Activated naive CD4-positive, alpha-beta T cell treated with anti-CD3 and anti-CD28 coated beads, Interleukin-2, amount 50 U/mL, for 16 hours (primary cell): ENCODE data around the gene DCDC1.

Experiments used
- DNase-seq: peaks from one replicate; pipeline ENCODE4 v3.0.0-alpha.2; 2020

The DCDC1 gene

DNA sequence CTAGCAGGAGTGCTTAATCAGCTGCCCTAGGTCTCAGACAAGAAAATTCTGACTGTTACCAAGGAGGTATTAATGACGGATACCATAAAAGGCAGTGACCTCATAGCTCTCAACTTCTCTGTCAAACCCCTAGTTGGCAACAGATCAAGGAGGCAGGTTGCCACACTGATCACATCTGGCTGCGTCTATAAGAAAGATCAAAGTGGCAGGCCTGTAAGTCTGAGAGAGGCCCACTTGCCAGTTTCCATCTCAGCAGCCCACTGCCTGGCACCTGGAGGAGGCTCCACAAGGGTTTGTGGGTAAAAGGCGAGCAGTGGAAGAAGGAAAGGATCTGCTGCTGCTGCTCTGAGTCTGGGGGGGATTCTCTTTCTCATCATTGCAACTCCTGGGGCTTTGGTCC is 543.8 kb downstream of the DCDC1 start:
- DNase-seq, result no peak

DNA sequence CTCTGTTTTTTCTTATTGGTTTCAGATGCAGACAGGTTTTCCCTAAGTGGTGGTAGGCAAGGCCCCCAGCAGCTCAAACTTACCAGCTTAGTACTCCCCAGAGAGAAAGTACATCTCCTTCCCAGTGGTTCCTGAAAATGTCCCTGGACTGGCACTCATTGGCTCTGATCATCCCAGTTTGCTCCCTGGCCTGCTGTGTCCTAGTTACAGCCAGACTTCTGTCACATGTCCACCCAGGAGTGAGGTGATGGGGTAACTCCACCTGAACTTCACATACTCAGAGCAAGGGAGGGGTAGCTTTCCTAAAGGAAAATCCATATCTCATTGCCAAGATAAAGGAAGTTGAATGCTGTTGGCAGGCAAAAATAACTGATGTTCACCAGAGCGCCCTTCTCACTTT is 546.4 kb downstream of the DCDC1 start:
- DNase-seq, result no peak

DNA sequence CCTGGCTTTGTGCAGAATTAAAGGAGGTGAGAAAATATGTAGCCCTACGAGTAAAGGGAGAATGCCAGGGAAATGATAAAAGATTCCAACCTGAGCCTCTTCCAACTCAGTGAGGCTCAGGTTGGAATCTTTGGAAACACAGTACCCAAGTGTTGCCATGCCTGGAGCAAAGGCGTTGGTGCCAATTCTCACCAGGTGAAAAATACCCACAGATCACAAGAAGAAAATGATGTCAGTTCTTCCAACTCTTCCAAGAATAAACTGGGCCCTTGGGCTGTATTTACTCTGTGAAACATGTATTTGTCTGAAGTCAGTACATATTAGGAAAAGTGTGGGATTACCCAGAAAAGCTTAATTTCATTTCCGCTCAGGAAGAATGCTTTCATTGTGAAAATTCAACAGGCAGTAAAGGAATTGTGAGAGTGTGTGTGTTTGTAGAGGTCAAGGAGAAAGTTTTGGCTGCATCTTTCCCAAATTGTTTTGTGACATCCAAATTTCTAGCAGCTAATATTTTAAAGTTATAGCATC is 548.0 kb downstream of the DCDC1 start:
- no peak for DNase-seq

DNA sequence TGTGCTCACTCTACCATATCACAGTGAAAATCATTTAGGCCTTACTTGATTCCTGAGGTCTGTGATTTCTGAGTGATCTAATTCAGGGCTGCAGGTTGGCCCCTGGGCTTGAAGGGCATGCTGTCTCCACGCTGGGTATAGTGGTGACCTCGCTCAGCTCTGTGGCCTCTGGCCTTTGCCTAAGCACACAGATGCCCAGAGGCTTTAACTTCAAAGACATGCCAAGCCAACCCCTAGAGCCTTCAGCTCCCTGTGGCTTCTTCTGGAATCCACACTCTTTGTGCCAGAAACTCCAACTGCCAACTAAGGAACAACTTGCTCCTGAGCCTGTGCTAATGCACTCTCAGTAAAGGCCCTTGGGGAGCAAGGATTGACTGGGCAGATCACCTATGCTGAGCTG is 550.8 kb downstream of the DCDC1 start:
- DNase-seq, result no peak

DNA sequence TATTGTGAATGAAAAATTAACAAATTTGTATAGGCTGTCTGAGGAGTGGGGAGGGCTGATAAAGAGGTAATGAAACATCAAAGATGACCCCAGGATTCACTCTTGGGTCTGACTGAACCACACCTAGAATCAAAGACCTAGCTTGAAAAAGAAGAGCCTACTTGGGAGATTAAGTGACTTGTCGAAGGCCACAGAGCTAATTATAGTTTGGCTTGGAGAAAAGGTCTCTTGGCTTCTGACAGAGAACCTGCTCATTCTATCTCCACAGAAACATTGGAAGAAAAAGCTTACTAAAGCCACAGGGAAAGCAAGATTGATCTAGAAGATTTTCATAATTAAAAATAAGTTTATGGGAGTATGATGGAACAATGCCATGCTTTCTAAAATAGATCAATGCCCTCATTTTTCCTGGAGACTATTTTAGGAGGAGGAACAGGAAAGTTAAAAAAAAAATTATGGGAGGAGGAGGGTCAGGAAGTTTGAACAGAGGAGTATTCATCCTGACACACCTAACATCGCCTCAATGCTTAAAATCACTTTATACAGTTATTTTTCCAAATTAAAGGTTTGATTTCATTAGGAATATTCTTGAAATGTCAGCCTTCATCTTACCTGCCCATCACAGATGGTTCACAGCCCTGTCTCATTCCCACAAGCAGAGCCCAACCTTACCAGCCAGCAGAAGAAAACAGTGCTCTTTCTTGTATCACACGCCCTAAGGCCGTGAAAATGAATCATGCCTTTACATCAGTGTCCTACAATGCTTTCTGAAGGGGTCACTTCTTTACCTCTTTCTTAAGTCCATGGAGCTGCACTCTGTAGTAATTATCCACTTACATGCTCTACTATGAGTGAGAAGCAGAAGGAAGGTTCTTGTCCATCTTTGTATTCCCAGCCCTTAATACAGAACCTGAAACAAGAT is 552.3 kb downstream of the DCDC1 start:
- DNase-seq, result no peak

DNA sequence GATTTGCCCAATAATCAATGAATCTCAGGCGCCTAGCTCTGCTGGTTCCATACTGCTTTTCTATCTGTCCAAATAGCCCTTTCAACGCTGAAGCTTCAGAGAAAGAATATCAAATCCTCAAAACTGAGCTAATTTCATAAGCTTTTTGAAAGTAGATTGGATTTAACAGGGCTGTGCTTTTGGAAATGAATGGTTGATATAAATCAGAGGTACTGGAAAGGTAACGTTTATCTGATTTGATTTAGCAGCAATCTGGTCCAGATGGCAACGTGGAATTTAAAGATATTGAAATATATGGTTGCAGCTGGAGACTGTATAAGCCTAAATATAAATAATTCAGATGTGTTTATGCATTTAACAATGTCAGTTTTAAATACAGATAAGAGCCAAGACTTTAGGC is 553.9 kb downstream of the DCDC1 start:
- DNase-seq, result no peak

DNA sequence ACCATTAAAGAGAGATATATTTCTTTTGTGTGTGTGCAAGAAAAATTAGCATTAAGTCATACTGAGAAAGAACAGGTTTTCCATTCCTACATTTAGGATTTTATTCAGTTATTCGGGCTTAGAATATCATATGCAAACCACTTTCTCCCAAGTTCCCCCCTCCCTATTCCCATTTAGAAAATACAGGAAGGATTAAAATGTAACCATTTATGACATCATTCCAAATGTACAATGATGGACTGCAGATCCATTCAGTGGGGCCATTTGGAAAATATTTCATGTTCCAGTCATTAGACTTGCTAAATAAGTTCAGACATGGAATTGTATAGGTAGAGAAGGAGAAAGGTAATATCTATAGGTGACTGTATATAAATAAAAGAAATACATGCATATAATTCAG is 554.8 kb downstream of the DCDC1 start:
- no peak for DNase-seq
